ENCODE results near the gene C1orf74. TPM values are rescaled to one million over a fixed set of nuclear protein-coding genes. Genes with fewer than 3 reads are reported as not detected.
A peak's percentile ranks its signal among the peaks of the same experiment; 100 is the strongest.

C1orf74 gene
- total RNA-seq, 2 experiments from 2014 or later = 2.8 to 3.0 TPM

- Mint-ChIP-seq H3K36me3 (peaks cover 71% of the 10 kb centered on the region), H3K4me3 (no peak overlapping the region), H3K27ac (peak overlapping the region; percentile 20), H3K9me3 (ENCODE audit: low read depth) (no peaks in the 10 kb centered on the region), H3K27me3 (no peaks in the 10 kb centered on the region), H3K4me1 (peaks cover 44% of the 10 kb centered on the region)
- CTCF ChIA-PET = no interaction called here
- no peak for ATAC-seq
- DNase-seq = no peak
These were observed 6.3 kb downstream of the C1orf74 start for GRCh38 chr1:209778102-209778501.

- Mint-ChIP-seq H3K4me1 (peaks cover 39% of the 10 kb centered on the region), H3K27ac (peak overlapping the region; percentile 20), H3K36me3 (peaks cover 71% of the 10 kb centered on the region), H3K9me3 (ENCODE audit: low read depth) (no peaks in the 10 kb centered on the region), H3K4me3 (no peak overlapping the region), H3K27me3 (no peaks in the 10 kb centered on the region)
- ATAC-seq = no peak
- DNase-seq = no peak
- CTCF ChIA-PET = no interaction called here
These were observed 6.8 kb downstream of the C1orf74 start for GRCh38 chr1:209777587-209777986.

GRCh38 chr1:209775678-209776077 is 8.7 kb downstream of the C1orf74 start:
- Mint-ChIP-seq H3K4me1 (peaks cover 35% of the 10 kb centered on the region), H3K27me3 (no peaks in the 10 kb centered on the region), H3K9me3 (ENCODE audit: low read depth) (no peaks in the 10 kb centered on the region), H3K27ac (peak overlapping the region; percentile 6), H3K36me3 (peaks cover 65% of the 10 kb centered on the region), H3K4me3 (no peak overlapping the region)
- CTCF ChIA-PET = interaction anchor here (1.2 to 4.4 kb wide), 3 partner anchors 8 to 18 kb away, joined by 3 to 18 read pairs (median 4); partner anchors contain the start of gene C1orf74
- no peak for ATAC-seq
- DNase-seq = no peak

GRCh38 chr1:209774592-209774991 is 9.8 kb downstream of the C1orf74 start:
- Mint-ChIP-seq H3K4me3 (no peak overlapping the region), H3K27me3 (no peaks in the 10 kb centered on the region), H3K9me3 (ENCODE audit: low read depth) (no peaks in the 10 kb centered on the region), H3K36me3 (peaks cover 56% of the 10 kb centered on the region), H3K4me1 (peaks cover 33% of the 10 kb centered on the region), H3K27ac (peak overlapping the region; percentile 6)
- CTCF ChIA-PET = interaction anchor here (1.7 to 4.4 kb wide), 3 partner anchors 9 to 19 kb away, joined by 4 to 18 read pairs (median 5); partner anchors contain the start of genes C1orf74 and TRAF3IP3
- no peak for DNase-seq
- no peak for ATAC-seq

GRCh38 chr1:209772126-209772525 is 12.2 kb downstream of the C1orf74 start:
- Mint-ChIP-seq H3K27me3 (no peaks in the 10 kb centered on the region), H3K27ac (no peak overlapping the region), H3K4me3 (no peak overlapping the region), H3K9me3 (ENCODE audit: low read depth) (no peaks in the 10 kb centered on the region), H3K36me3 (peaks cover 33% of the 10 kb centered on the region), H3K4me1 (peaks cover 36% of the 10 kb centered on the region)
- CTCF ChIA-PET = interaction anchor here (1.2 to 4.4 kb wide), 4 partner anchors 10 to 24 kb away, joined by 3 to 18 read pairs (median 4); partner anchors contain the start of genes C1orf74 and TRAF3IP3
- ATAC-seq (no peak), DNase-seq (no peak)

GRCh38 chr1:209770636-209771415 is 13.5 kb downstream of the C1orf74 start:
- DNase-seq (no peak), ATAC-seq (no peak)
- CTCF ChIA-PET = interaction anchor here (3.9 to 5.4 kb wide), 2 partner anchors 14 to 20 kb away, joined by 47 to 105 read pairs; partner anchors contain the start of gene TRAF3IP3
- Mint-ChIP-seq H3K27ac (no peak overlapping the region), H3K4me1 (peaks cover 44% of the 10 kb centered on the region), H3K36me3 (peaks cover 34% of the 10 kb centered on the region), H3K9me3 (ENCODE audit: low read depth) (no peaks in the 10 kb centered on the region), H3K4me3 (no peak overlapping the region), H3K27me3 (no peaks in the 10 kb centered on the region)

GRCh38 chr1:209769971-209770370 is 14.4 kb downstream of the C1orf74 start:
- no peaks in the 10 kb centered on the region for H3K9me3 Mint-ChIP-seq (ENCODE audit: low read depth)
- CTCF ChIA-PET = interaction anchor here (0.8 to 5.4 kb wide), 7 partner anchors 11 to 77 kb away, joined by 3 to 105 read pairs (median 4); partner anchors contain the start of genes C1orf74, IRF6 and TRAF3IP3
- no peak overlapping the region for H3K4me3 Mint-ChIP-seq

GRCh38 chr1:209769171-209769904 is 15.0 kb downstream of the C1orf74 start:
- Mint-ChIP-seq H3K4me1 (peaks cover 41% of the 10 kb centered on the region), H3K9me3 (ENCODE audit: low read depth) (no peaks in the 10 kb centered on the region), H3K4me3 (no peak overlapping the region), H3K36me3 (peaks cover 25% of the 10 kb centered on the region), H3K27me3 (no peaks in the 10 kb centered on the region), H3K27ac (no peak overlapping the region)
- peak; percentile 65 for ATAC-seq
- CTCF ChIA-PET = interaction anchor here (0.8 to 5.4 kb wide), 8 partner anchors 11 to 76 kb away, joined by 3 to 105 read pairs (median 8); partner anchors contain the start of genes C1orf74, IRF6 and TRAF3IP3
- peak; percentile 92 for DNase-seq

More at GRCh38 chr1:209769971-209770370, 14.4 kb downstream of the C1orf74 start:
- DNase-seq (no peak), ATAC-seq (no peak)
- H3K27me3 Mint-ChIP-seq = no peaks in the 10 kb centered on the region
- H3K27ac Mint-ChIP-seq = no peak overlapping the region
- peaks cover 29% of the 10 kb centered on the region for H3K36me3 Mint-ChIP-seq
- peaks cover 45% of the 10 kb centered on the region for H3K4me1 Mint-ChIP-seq

GRCh38 chr1:209768354-209768774 is 16.0 kb downstream of the C1orf74 start:
- Mint-ChIP-seq H3K9me3 (ENCODE audit: low read depth) (no peaks in the 10 kb centered on the region), H3K27me3 (no peaks in the 10 kb centered on the region), H3K36me3 (peaks cover 29% of the 10 kb centered on the region), H3K4me1 (peaks cover 47% of the 10 kb centered on the region), H3K4me3 (no peak overlapping the region), H3K27ac (no peak overlapping the region)
- DNase-seq = peak; percentile 97
- CTCF ChIA-PET = interaction anchor here (0.6 to 5.4 kb wide), 10 partner anchors 9 to 166 kb away, joined by 3 to 105 read pairs (median 4); partner anchors contain the start of genes C1orf74, TRAF3IP3 and UTP25
- peak; percentile 80 for ATAC-seq

- no peaks in the 10 kb centered on the region for H3K27me3 Mint-ChIP-seq
- peaks cover 36% of the 10 kb centered on the region for H3K36me3 Mint-ChIP-seq
- no peaks in the 10 kb centered on the region for H3K9me3 Mint-ChIP-seq (ENCODE audit: low read depth)
- ATAC-seq = no peak
- no peak overlapping the region for H3K4me3 Mint-ChIP-seq
- DNase-seq = no peak
- no peak overlapping the region for H3K27ac Mint-ChIP-seq
- H3K4me1 Mint-ChIP-seq = peaks cover 54% of the 10 kb centered on the region
- CTCF ChIA-PET = interaction anchor here (1.1 to 5.4 kb wide), 8 partner anchors 9 to 60 kb away, joined by 3 to 105 read pairs (median 8); partner anchors contain the start of genes C1orf74, TRAF3IP3 and UTP25
These were observed 16.7 kb downstream of the C1orf74 start for GRCh38 chr1:209767706-209768105.

GRCh38 chr1:209767096-209767495 is 17.3 kb downstream of the C1orf74 start:
- Mint-ChIP-seq H3K27me3 (no peaks in the 10 kb centered on the region), H3K36me3 (peaks cover 42% of the 10 kb centered on the region), H3K4me1 (peaks cover 60% of the 10 kb centered on the region), H3K9me3 (ENCODE audit: low read depth) (no peaks in the 10 kb centered on the region), H3K27ac (peak overlapping the region; percentile 79), H3K4me3 (peak overlapping the region; percentile 56)
- ATAC-seq (no peak), DNase-seq (no peak)
- CTCF ChIA-PET = interaction anchor here (1.1 to 5.4 kb wide), 6 partner anchors 8 to 74 kb away, joined by 3 to 105 read pairs (median 8); partner anchors contain the start of gene TRAF3IP3

GRCh38 chr1:209766051-209766450 is 18.3 kb downstream of the C1orf74 start:
- Mint-ChIP-seq H3K4me1 (peaks cover 70% of the 10 kb centered on the region), H3K4me3 (peak overlapping the region; percentile 56), H3K9me3 (ENCODE audit: low read depth) (no peaks in the 10 kb centered on the region), H3K36me3 (peaks cover 51% of the 10 kb centered on the region), H3K27ac (peak overlapping the region; percentile 79), H3K27me3 (no peaks in the 10 kb centered on the region)
- CTCF ChIA-PET = interaction anchor here (1.1 to 5.4 kb wide), 4 partner anchors 9 to 73 kb away, joined by 3 to 105 read pairs (median 10); partner anchors contain the start of gene TRAF3IP3
- DNase-seq (peak; percentile 59), ATAC-seq (no peak)

All from activated CD8-positive, alpha-beta memory T cell treated with anti-CD3 and anti-CD28 coated beads, Interleukin-2, amount 10 ng/mL, durations not matched to agents 7 days and 5 days (primary cell).